HL-60 (cell line): ENCODE measurements around the gene SHLD1.

Source experiments
- DNase-seq, 2 experiments: peaks; one replicate each; pipeline ENCODE4 v3.0.0-alpha.2; 2010 to 2020; ENCODE audit warnings: low read depth in 1 of 2, low spot score in 1 of 2
- H3K27ac ChIP-seq: fragments of 250-450 bp; sonication (Bioruptor Pico); replicated peaks from 2 replicates; pipeline ENCODE4 v1.5.1; 2020; ENCODE audit warnings: mild to moderate bottlenecking, moderate library complexity
- H3K27me3 ChIP-seq: fragments of 250-450 bp; sonication (Bioruptor Pico); 2 replicates; pipeline ENCODE4 v1.5.1; 2021; ENCODE audit warnings: mild to moderate bottlenecking, moderate library complexity; ENCODE audit not compliant: insufficient read depth, poor library complexity, severe bottlenecking
- H3K4me3 ChIP-seq: replicated peaks from 2 replicates; pipeline ENCODE4 v1.5.1; 2011; ENCODE audit warnings: mild to moderate bottlenecking, control low read depth, low read length; ENCODE audit not compliant: insufficient read depth
- CTCF ChIP-seq: IDR thresholded peaks from one replicate; pipeline ENCODE4 v1.5.1; 2011; ENCODE audit warnings: low read length, control low read depth, inconsistent platforms; ENCODE audit not compliant: insufficient read depth
- GABPA ChIP-seq: IDR thresholded peaks from 2 replicates; pipeline ENCODE4 v1.6.1; 2012; ENCODE audit warnings: low read depth
- POLR2AphosphoS5 ChIP-seq: IDR thresholded peaks from 2 replicates; pipeline ENCODE4 v1.6.1; 2012; ENCODE audit warnings: low read depth
- SPI1 ChIP-seq: IDR thresholded peaks from 2 replicates; pipeline ENCODE4 v1.6.1; 2012; ENCODE audit warnings: low read depth, mild to moderate bottlenecking, borderline replicate concordance
- TF ChIP-seq, protein P1 (sequence below): IDR thresholded peaks from 2 replicates; pipeline ENCODE4 v1.6.1; 2012; ENCODE audit warnings: low read depth; ENCODE audit not compliant: insufficient replicate concordance

Gene SHLD1

GRCh38 chr20:5727018-5727515 lies 23.1 kb upstream of the SHLD1 start:
- Histone ChIP-seq H3K4me3 (no peak overlapping the region), H3K27ac (no peak overlapping the region), H3K27me3 (no peaks in the 10 kb centered on the region)
- DNase-seq, result no peak
- TF ChIP-seq POLR2AphosphoS5 (no peak), CTCF (no peak)

DNA sequence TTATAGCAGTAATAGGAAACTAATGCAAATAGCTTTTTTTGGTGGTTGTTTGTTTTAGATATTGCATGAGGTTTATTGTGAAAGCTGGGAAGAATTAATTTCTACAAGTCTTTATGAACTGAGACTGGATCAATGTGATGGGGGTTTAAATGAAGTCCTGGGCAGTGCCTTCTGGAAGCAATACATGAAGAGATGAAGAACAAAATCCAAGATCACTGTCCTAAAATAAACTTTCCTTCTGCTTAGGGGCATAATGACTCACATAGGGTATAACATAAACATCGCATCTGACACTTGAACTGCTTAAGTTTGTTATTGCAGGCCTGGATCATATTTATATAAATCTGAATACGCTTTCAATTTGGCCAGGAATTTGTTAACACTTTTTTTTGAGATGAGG lies 20.9 kb upstream of the SHLD1 start:
- H3K27me3 ChIP-seq, result no peaks in the 10 kb centered on the region
- no peak for TF ChIP-seq GABPA
- TF ChIP-seq CTCF, result no peak
- TF ChIP-seq, protein P1, sequence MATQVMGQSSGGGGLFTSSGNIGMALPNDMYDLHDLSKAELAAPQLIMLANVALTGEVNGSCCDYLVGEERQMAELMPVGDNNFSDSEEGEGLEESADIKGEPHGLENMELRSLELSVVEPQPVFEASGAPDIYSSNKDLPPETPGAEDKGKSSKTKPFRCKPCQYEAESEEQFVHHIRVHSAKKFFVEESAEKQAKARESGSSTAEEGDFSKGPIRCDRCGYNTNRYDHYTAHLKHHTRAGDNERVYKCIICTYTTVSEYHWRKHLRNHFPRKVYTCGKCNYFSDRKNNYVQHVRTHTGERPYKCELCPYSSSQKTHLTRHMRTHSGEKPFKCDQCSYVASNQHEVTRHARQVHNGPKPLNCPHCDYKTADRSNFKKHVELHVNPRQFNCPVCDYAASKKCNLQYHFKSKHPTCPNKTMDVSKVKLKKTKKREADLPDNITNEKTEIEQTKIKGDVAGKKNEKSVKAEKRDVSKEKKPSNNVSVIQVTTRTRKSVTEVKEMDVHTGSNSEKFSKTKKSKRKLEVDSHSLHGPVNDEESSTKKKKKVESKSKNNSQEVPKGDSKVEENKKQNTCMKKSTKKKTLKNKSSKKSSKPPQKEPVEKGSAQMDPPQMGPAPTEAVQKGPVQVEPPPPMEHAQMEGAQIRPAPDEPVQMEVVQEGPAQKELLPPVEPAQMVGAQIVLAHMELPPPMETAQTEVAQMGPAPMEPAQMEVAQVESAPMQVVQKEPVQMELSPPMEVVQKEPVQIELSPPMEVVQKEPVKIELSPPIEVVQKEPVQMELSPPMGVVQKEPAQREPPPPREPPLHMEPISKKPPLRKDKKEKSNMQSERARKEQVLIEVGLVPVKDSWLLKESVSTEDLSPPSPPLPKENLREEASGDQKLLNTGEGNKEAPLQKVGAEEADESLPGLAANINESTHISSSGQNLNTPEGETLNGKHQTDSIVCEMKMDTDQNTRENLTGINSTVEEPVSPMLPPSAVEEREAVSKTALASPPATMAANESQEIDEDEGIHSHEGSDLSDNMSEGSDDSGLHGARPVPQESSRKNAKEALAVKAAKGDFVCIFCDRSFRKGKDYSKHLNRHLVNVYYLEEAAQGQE, result no peak
- no peak for TF ChIP-seq POLR2AphosphoS5
- no peak for TF ChIP-seq SPI1
- H3K4me3 ChIP-seq, result no peak overlapping the region
- no peak for DNase-seq
- H3K27ac ChIP-seq, result no peak overlapping the region

DNA sequence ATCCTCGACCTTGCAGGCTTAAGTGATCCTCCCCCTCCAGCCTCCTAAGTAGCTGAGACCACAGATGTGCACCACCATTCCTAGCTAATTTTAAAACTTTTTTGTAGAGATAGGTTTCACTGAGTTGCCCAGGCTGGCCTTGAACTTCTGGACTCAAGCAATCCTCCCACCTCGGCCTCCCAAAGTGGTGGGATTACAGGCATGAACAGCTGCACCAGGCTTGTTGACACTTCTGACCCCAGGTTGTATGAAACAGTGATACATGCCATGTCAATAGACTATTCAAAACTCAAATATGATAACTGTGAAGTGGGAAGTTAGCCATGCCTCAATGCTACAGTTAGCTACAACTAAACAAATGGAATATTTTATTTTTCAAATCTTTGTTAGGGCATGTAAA lies 20.1 kb upstream of the SHLD1 start:
- TF ChIP-seq SPI1 (no peak), POLR2AphosphoS5 (no peak), GABPA (no peak), CTCF (no peak)
- TF ChIP-seq, protein P1, result no peak
- Histone ChIP-seq H3K27ac (no peak overlapping the region), H3K27me3 (no peaks in the 10 kb centered on the region), H3K4me3 (no peak overlapping the region)
- DNase-seq, result no peak

DNA sequence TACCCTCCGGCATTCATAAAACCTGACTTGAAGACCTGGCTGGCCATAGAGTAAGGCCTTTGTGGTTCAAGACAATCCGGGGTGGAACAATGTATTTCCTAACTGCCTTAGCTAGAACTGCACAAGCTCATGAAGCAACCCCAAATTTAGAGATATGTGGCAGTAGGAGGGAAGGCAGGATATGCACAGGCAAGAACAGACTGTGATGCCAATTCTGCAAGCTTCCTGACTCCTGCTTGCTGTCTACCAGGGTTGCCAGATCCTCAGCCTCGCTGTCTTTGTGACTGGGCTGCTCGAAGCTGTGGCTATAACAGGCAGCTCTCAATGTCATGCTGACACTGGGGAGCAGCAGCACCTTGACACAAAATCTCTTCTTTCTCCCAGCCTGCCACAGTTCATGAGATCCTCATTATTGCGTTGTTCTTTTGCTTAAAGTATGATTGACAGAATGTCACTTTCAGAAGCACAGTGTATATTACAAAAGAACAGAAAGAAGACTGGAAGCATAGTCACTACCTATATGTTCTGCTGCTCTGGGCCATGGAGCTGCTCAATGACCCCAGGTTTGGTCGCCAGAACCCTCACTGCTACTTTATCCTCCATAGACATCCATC lies 18.3 kb upstream of the SHLD1 start:
- no peak overlapping the region for H3K4me3 ChIP-seq
- H3K27ac ChIP-seq, result no peak overlapping the region
- TF ChIP-seq POLR2AphosphoS5 (no peak), CTCF (no peak)
- TF ChIP-seq, protein P1, result no peak
- no peaks in the 10 kb centered on the region for H3K27me3 ChIP-seq
- DNase-seq, result peak; percentile 18 to 56
